HG03196 (cell line): ENCODE results near the gene SLC2A11.
"Not testable (repeated sequence)": the region's sequence is repeated elsewhere in the genome, so short reads cannot be mapped to it uniquely, and the experiment has no call there.

ENCODE experiments used
- ATAC-seq: cut with Tn5 transposase; IDR thresholded peaks from one replicate; pipeline ENCODE4 v1.9.1; 2021; ENCODE audit not compliant: unreplicated experiment

The SLC2A11 gene

DNA sequence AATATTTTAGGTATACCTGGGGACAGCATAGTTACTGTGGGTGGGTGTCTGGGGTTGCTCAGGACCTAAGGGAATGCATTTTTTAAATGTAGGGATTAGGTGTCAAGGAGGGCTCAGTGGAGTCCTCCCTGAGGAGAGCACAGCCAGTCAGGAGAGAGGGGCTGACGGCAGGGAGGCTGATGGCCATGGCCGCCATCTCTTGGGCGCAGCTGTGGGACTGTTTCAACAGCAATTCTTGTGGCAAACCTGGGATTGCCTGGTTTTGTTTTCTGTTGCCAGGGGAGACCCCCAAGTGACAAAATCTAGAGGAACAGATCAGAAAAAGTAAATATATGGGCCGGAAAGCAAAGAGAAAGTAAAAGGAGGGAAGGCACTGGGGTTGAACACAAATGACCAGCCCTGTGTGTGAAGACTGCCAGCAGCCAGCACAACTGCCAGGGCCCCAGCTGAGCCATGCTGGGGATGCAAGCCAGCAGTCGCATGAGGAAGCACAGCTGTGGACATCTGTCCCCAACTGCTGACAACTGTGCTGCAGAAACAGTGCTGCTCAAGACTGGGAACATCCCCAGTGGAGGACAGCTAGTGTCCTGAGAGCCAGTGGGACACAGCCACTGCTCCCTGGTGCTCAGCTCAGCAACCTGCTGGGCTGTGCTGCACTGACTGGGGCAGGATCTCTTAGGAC lies 47.0 kb downstream of the SLC2A11 start:
- no peak for ATAC-seq

DNA sequence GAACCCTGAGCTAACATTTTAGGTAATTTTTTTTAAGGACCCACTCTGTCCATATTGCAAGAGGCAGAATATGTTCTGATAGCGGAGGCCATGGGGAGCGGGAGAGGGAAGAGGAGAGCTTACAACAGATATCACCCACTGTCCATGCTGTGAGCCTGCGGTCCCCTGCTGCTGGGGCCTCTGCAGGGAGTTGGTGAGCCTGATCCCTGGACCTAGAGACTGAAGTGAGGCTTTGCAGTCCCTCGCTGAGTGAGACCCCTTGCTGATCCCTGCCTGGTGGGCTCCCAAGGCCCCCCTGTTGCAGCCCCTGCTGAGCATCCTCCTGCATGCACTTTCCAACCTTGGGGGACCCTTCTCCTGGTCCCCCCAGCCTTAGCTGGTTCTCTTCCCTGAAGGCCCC lies 49.0 kb downstream of the SLC2A11 start:
- no peak for ATAC-seq

DNA sequence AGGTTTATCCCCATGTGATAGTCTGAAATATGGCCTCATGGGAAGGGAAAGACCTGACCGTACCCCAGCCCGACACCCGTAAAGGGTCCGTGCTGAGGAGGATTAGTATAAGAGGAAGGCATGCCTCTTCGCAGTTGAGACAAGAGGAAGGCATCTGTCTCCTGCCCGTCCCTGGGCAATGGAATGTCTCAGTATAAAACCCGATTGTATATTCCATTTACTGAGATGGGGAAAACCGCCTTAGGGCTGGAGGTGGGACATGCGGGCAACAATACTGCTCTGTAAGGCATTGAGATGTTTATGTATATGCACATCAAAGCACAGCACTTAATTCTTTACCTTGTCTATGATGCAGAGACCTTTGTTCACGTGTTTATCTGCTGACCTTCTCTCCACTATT lies 49.7 kb downstream of the SLC2A11 start:
- ATAC-seq = not testable (repeated sequence)

DNA sequence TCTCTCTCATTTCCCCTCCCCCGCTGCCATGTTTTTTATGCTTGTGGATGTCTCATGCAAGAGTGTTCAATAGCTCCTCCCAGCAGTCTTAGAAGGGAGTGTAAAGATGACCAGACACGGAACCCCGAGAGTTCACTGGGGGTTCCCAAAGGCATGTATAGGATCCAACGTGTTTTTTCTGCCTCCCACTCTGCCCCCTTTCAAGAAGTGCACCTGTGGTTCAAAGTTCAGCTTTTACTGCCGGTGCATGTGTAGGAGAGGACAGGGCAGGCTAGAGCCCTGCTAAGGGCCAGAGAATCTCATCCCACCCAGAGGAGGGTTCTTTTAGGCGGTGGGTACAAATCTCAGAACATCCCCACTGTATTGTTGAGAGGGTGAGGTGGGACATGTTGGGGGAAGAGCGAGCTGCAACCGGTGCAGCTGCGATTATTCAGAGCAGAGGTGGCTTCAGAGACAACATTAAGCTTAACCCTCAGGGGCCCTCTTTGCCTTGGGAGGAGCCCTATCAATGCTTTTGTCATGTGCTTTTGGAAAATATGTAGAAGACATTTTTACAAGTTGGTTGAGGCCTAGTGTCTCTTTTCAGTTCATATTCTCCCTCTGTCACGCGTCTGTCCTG lies 51.0 kb downstream of the SLC2A11 start:
- ATAC-seq = no peak

DNA sequence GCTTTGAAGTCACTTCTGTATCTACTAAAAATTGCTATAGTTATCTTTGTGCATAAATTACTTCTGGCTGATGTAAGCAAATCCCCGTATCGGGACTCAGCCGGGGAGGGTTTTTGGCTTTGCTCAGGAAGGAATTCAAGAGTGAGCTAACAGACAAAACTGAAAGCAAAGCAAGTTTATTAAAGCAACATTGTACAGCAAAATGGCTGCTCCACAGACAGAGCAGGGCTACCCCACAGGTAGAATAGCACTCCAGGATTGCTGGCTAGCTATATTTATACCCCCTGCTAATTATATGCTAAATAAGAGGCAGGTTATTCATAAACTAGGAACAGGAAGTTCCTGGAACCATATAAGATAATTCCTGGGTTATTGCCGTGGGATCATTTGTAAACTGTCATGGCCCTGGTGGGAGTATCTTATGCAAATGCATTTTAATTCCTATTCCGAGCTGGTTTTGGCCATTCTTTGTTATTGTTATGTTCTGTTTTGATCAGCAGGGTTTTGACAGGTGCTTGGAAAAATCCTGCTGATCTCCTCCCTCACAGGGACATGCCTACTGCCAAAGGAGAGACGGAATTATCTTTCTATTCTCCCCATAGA lies 51.7 kb downstream of the SLC2A11 start:
- ATAC-seq = no peak

DNA sequence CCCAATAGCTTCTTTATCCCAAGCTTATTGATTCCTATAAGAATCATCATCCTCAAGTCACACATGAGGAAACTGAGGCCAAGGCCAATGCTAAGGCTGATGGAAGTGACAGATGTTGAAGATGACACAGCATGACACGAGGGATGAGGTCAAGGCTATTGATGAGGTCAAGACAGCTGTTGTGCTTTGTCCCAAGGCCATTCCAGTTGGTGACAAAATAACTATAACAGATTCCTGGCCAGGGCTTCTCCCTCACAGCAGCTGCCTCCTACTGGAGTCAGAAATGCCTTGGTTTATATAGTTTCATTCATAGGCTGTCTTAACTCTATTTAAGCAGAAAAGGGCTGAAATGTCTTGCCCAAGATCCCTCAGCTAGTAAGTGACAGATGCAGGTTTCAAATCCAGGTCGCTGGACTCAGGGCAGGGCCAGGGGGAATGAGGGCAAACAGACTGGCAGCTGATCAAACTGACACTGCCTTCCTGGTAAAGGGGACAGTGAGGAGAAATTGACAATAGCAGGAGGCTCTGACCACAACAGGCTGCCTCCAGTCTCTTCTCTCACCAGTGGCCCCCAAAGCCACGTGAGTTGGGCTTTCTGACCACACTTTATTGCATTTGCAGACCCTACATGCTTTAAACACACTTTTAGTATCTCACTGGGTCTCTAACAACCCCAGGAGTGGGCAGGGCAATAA lies 53.0 kb downstream of the SLC2A11 start:
- no peak for ATAC-seq

DNA sequence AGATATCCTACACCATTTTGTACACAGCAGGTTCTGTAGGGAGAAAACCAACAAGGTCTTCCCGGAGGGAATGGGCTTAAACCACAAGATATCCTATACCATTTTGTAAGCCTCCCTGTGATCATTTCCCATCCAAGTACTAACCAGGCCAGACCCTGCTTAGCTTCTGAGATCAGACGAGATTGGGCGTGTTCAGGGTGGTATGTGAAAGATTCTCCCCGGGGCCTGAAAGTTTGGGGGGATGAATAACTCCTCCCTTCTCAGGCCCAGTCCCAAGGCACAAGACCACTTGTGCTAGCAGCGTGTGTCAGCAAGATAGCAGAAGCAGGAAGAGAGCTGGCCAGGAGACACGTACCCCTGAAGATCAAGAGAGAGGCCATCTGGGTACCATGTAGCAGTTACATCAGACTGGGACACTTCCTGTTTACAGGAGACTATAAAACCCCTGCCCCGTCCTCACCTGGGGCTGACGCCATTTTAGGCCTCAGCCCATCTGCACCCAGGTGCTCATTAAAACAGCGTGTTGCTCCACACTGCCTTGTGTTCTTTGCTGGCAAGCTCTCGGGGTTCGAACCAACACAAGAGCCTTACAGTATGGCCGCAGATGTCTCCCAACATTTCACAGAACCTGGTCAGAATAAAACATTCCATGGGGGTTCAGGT lies 53.8 kb downstream of the SLC2A11 start:
- no peak for ATAC-seq

DNA sequence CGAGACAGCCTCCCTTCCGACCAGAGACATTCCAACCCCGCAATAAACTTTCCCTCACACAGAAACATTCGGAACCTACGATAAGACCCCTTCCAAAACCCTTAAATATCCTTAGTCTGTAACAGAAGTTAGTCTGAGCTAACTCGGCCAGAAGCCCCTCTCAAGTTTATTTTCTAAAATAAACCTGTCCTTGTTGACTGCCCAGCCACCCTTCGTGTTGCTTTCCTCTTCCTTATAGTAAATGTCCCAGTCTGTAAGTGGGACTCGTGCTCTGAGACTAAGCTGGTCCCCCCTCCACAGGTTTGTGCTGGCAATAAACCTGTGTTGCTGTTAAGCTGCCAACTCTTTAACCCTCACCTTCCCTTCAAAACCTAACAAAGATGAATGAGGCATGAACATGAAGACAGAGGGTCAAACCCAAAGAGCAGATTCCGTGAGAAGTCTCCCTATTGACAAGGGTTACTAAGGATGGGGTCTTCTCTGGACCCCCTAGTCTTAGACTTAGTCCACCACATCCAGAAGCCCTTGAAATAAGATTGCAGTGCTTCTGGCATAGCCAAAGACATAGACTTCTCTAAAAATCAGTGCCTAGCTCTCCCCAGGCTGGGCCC lies 54.7 kb downstream of the SLC2A11 start:
- no peak for ATAC-seq

DNA sequence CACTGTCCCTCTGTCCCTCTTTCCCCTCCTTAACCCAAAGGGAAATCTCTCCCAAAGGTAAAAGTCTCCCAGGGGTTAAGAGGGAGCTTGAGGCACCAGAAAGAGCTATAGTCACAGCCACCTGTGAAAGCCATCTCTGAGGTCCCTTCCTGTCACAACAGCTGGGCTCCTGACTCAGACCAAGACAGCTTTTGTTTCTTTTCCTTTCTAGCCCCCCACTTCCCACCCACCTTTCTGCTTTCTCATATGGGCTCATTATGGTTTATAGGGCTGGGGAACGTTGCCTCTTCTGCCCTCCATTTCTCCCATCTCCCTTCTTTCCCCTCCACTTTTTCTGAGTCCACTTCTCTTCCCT lies 55.6 kb downstream of the SLC2A11 start:
- ATAC-seq = no peak

DNA sequence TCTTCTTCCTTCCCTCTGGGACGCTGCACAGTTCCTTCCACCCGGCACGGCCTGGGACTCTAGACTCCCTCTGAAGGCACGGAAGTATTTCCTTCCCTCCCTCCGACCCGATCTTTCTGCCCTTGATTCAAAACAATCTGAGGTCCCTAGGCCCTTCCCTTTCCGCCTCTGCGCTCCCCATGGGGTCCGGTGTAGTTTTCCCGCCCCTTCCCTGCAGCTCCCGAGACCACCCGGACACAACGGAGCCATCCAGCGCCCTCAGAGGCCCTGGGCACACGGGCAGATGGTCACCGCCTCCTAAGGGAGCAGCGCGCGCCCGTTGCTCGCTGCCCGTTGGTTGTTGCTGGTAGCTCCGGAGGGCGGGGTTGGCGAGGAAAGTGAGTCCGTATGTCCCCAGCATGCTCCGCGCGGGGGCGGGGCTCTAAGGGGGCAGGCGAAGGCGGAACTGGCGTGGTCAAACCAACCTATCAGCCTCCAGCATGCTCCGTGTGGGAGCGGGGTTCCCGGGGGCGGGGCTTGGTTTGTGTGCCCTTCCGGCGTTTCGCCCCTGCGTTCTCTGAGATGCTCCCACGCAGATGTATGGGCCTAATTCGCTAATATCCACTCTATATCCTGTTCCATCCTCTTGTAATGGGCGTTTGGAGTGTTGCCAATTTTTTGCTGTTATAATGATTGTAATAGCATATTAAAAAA lies 56.1 kb downstream of the SLC2A11 start:
- ATAC-seq = peak; percentile 86

DNA sequence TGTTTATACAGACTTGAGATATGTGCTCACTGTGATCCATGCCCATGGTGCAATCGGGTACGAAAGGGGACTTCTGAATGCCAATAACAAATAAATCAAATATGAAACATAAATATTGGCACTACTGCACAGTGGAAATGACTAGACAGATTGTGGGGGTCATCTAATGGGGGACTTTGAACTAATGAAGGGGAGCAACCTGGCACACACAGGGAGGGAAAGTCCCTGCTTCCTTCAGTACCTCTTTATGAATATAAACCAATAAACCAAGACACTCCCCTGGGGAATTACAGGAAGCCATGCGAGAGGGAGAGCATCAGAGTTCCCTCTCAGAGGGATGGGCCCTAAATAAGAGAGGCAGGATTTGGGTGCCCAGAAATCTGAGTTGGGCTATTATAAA lies 57.6 kb downstream of the SLC2A11 start:
- no peak for ATAC-seq

DNA sequence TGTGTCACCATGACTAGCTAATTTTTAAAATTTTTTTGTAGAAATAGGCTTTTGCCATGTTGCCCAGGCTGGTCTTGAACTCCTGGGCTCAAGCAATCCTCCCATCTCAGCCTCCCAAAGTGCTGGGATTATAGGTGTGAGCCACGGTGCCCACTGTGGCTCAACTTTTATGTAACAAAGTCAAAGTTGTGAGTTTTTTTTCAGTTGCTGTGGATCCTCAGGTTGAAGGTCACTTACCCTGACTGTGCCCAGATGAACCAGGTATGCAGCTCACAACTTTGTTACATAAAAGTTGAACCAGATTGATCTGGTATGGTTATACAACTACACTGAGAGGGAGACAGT lies 62.6 kb downstream of the SLC2A11 start:
- ATAC-seq = not testable (repeated sequence)

DNA sequence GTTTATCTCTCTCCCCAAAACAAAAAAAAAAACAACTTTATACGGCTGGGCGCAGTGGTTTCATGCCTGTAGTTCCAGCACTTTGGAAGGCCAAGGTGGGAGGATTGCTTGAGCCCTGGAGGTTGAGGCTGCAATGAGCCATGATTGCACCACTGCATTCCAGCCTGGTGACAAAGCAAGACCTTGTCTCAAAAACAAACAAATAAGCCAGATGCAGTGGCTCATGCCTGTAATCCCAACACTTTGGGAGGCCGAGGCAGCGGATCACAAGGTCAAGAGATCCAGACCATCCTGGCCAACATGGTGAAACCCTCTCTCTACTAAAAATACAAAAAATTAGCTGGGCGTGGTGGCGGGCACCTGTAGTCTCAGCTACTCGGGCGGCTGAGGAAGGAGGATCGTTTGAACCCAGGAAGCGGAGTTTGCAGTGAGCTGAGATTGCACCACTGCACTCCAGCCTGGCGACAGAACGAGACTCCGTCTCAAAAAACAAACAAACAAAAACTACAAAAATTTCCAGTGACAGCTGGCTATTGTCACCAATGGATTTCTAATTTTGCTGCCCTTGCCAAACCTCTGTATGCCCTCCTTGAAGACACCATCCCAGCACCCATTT lies 64.0 kb downstream of the SLC2A11 start:
- ATAC-seq = not testable (repeated sequence)

DNA sequence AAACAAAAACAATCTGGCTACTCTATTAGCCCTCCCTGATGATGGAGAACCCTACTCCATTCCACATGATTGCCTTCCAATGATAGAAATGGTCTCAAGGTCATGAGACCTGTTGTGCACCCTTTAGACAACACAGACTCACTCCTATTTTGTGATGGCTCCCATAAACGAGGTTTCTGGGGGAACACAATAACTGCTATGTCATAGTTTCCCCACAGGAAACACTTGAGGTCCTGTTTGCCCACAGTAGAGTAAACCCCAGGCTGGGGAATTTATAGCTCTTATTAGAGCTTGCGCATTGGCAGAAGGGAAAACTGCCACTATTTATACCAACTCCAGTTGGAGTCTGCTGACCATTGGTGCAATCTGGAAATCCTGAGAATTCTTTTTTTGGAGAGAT lies 65.2 kb downstream of the SLC2A11 start:
- no peak for ATAC-seq

DNA sequence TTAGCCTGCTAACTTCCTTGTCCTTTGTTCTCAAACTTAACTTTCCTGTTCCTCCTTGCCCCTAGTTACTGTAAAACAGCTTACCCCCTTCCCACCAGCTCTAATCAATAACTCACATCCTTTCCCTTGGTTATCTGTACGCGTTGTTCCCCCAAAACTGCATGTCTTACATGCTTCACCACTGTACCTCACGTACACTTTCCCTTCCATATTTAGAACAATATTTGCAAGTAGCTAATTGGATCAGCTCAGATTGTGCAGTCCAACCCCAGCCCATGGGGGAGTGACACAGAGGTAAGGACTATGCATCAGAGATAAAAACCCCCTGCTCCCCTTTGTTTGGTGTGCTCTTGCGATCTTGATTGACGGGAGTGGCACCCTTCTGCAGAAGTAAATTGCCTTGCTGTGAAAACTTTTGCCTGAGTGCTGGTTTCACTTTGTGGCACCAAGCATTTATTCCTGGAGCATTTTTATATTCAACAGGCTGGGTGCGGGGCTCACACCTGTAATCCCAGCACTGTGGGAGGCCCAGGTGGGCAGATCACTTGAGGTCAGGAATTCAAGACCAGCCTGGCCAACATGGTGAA lies 67.4 kb downstream of the SLC2A11 start:
- no peak for ATAC-seq

DNA sequence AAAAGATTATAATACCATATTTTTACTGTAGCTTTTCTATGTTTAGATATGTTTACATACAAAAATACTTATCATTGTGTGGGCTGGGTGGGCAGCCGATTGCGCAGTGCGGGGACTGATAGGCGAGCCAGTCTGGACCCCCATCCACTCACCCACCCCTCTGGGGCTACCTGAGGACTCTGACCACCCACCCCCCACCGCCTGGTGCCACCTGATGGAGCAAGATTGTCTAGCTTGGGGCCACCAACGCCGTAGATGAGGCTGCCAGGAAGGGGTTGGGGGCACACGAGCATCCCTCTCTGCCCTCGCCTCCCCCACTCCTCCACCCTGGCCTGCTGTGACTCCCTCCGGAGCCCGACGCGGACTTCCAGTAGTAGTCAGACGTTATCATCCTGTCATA lies 68.9 kb downstream of the SLC2A11 start:
- no peak for ATAC-seq
